Coronary artery (tissue), 2 donors: Measurements from ENCODE around the gene UQCC3.
"Not testable (repeated sequence)": the region's sequence is repeated elsewhere in the genome, so short reads cannot be mapped to it uniquely, and the experiment has no call there.

Experiments used
- DNase-seq: peaks from one replicate; pipeline ENCODE4 v3.0.0-alpha.2; 2017; ENCODE audit warnings: low spot score
- H3K27ac ChIP-seq, 2 donors: fragments of 200-600 bp; sonication (generic); one replicate each; pipeline ENCODE4 v1.5.1; 2016 to 2019
- H3K4me3 ChIP-seq: fragments of 200-600 bp; sonication (generic); 2 replicates; pipeline ENCODE4 v1.5.1; 2016; ENCODE audit warnings: mild to moderate bottlenecking, moderate library complexity
- CTCF ChIP-seq: fragments of 200-600 bp; sonication (generic); IDR thresholded peaks from one replicate; pipeline ENCODE4 v1.5.1; 2019; ENCODE audit warnings: antibody characterized with exemption

UQCC3 gene

DNA sequence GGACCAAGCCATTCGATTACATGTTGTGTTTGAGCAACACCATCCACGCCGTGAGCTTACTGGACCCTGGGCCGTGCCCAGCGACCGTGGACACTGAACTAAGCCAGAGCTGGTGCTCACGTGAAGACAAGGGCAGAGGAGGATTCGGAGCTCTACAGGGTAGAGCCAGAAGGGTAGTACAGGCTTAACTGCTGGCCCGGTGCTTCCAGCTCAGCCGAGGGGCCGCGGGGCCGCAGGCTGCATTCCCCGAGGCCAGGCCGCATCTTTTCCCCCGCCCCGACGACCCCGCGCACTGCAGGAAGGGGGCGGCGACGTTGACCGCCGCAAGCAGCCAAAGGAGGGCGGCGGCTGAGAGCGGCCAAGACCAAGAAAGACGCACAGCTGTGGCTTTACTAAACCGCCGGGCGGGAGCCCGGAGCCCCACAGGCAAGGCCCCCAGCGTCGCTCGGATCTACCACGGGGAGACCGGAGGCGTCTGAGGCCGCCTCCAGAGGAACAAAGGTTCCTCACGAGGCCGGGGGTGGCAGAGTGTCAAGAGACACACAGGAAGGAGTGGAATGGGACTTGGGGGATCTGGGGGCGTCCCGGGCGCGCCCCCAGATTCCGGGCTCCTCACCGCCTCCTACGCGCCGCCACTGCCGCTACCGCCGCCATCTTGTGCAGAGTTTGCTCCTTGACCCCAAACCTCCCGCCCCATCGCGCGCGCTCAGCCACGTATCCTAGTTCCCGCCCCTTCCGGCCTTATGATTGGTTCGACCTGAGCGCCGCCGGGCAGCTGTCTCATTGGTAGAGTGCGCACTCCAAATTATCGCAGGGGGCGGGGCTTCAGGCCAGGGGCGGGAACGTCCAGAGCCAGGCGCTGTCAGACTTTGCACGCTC is 25.3 kb upstream of the UQCC3 start, which contains the start of gene GANAB:
Gene GANAB (minus strand): TSS at position 668 of the 879 bp plus-strand sequence. CDS start 14 bp downstream, at position 654.
- peak; percentile 99 for DNase-seq
- no peak for TF ChIP-seq CTCF
- peak within 1 kb of the TSS; percentile 80 for H3K4me3 ChIP-seq
- peak within 1 kb of the TSS; percentile 80 to 90 for H3K27ac ChIP-seq

GRCh38 chr11:62646825-62647608 is 24.5 kb upstream of the UQCC3 start:
- TF ChIP-seq CTCF, result no peak
- peak overlapping the region; percentile 47 for H3K4me3 ChIP-seq
- DNase-seq, result no peak
- peak overlapping the region in 1 of 2 donors; percentile 53 for H3K27ac ChIP-seq

DNA sequence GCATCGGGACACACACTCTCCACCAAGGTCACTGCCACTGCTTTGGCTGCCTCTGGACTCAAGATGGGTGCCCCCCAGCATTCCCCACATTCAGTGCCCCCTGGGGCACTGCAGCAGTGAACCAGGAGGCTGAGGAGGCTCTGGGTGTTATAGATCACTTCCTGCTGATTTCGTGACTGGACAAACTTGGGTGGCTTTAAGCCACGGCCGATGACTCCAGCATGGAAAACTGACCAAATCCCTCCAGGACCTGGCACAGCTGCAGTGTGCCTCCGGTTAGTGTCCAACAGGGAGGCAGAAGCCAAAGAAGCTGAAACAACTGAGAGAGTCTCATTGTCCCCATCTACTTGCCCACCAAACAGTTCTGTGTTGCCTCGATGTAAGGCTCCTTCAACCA is 23.9 kb upstream of the UQCC3 start:
- H3K27ac ChIP-seq, result no peak overlapping the region
- no peak for DNase-seq

GRCh38 chr11:62648185-62648966 is 23.1 kb upstream of the UQCC3 start:
- H3K4me3 ChIP-seq, result no peak overlapping the region
- DNase-seq, result no peak
- H3K27ac ChIP-seq, result no peak overlapping the region
- TF ChIP-seq CTCF, result no peak

More for the DNA sequence above, 23.9 kb upstream of the UQCC3 start:
- no peak overlapping the region for H3K4me3 ChIP-seq
- TF ChIP-seq CTCF, result no peak

DNA sequence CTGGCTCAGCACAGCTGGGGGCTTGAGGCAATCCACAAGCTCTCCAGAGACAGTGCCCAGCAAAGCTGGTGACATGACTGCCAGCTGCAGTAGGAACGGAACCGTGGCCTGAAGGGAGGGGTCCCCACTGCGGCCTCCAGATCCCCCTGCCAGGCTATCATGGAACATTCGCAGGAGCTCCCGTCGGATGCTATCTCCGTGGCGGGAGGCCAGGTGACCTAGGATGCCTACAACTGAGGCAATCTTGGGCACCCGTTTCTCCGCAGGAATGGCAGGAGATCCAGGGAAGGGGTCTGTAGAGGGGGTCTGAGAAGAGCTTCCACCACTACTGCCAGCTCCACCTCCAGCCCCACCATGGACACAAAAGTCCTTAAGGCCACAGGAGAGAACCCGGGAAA is 22.5 kb upstream of the UQCC3 start:
- no peak for TF ChIP-seq CTCF
- DNase-seq, result no peak
- Histone ChIP-seq H3K27ac (no peak overlapping the region), H3K4me3 (no peak overlapping the region)

DNA sequence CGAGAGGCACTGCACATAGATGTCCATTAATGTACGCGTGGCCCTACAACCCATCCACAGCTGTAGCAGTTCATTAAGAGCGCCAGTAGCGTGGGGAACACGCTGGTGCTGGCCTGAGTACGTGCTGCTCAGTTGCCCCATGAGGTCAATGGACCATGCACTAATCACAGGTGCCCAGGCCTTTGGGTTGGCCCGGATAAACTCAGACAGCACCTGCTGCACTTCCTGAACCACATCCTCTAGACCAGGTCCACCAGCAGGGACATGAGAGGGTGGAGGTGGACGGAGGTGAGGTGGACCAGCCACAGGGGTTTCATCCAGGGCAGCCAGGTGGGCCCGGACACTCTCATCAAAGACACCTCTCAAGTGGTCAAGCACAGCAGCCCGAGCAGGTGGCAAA is 22.0 kb upstream of the UQCC3 start:
- no peak overlapping the region for H3K4me3 ChIP-seq
- no peak overlapping the region for H3K27ac ChIP-seq
- DNase-seq, result no peak
- TF ChIP-seq CTCF, result no peak

- H3K4me3 ChIP-seq, H3K27ac ChIP-seq, DNase-seq: not testable (repeated sequence)
Observed at GRCh38 chr11:62650283-62650682, 21.2 kb upstream of the UQCC3 start.
